SK-N-DZ (cell line): ENCODE measurements around the gene FAR1.

Experiments used
- DNase-seq: peaks from one replicate; pipeline ENCODE4 v3.0.0-alpha.2; 2015; ENCODE audit warnings: low spot score

FAR1 gene

GRCh38 chr11:13669544-13670488 is 1.3 kb downstream of the FAR1 start:
- no peak for DNase-seq

GRCh38 chr11:13672576-13673210 is 4.2 kb downstream of the FAR1 start:
- DNase-seq, result no peak

- DNase-seq, result no peak
Measured at GRCh38 chr11:13674799-13675509, 6.5 kb downstream of the FAR1 start.

- DNase-seq, result no peak
Measured at GRCh38 chr11:13676576-13676975, 8.1 kb downstream of the FAR1 start.

GRCh38 chr11:13679768-13680167 is 11.3 kb downstream of the FAR1 start:
- no peak for DNase-seq

- DNase-seq, result no peak
Measured at GRCh38 chr11:13680501-13681264, 12.2 kb downstream of the FAR1 start.

- no peak for DNase-seq
Measured at GRCh38 chr11:13681446-13681845, 13.0 kb downstream of the FAR1 start.

GRCh38 chr11:13682212-13682611 is 13.7 kb downstream of the FAR1 start:
- no peak for DNase-seq

GRCh38 chr11:13685461-13686108 is 17.1 kb downstream of the FAR1 start:
- no peak for DNase-seq

- no peak for DNase-seq
Measured at GRCh38 chr11:13686776-13687175, 18.3 kb downstream of the FAR1 start.

GRCh38 chr11:13687271-13687670 is 18.8 kb downstream of the FAR1 start:
- DNase-seq, result no peak

- no peak for DNase-seq
Measured at GRCh38 chr11:13691286-13691899, 22.9 kb downstream of the FAR1 start.

GRCh38 chr11:13692172-13692571 is 23.7 kb downstream of the FAR1 start:
- no peak for DNase-seq

- DNase-seq, result no peak
Measured at GRCh38 chr11:13694115-13694514, 25.6 kb downstream of the FAR1 start.

- no peak for DNase-seq
Measured at GRCh38 chr11:13695886-13696285, 27.4 kb downstream of the FAR1 start.

- DNase-seq, result no peak
Measured at GRCh38 chr11:13697710-13698109, 29.2 kb downstream of the FAR1 start.

- DNase-seq, result no peak
Measured at GRCh38 chr11:13698132-13698531, 29.7 kb downstream of the FAR1 start.

- no peak for DNase-seq
Measured at GRCh38 chr11:13699041-13699440, 30.6 kb downstream of the FAR1 start.

GRCh38 chr11:13699870-13700269 is 31.4 kb downstream of the FAR1 start:
- DNase-seq, result no peak

- DNase-seq, result no peak
Measured at GRCh38 chr11:13701506-13701905, 33.0 kb downstream of the FAR1 start.

- DNase-seq, result no peak
Measured at GRCh38 chr11:13702071-13702470, 33.6 kb downstream of the FAR1 start.
